MV-4-11 (cell line): ENCODE results near the gene TEKT3.
A peak's percentile ranks its signal among the peaks of the same experiment; 100 is the strongest.

Experiments used
- DNase-seq: peaks from one replicate; lab custom pipeline; 2025; lab: John Stamatoyannopoulos, UW

Gene TEKT3

DNA sequence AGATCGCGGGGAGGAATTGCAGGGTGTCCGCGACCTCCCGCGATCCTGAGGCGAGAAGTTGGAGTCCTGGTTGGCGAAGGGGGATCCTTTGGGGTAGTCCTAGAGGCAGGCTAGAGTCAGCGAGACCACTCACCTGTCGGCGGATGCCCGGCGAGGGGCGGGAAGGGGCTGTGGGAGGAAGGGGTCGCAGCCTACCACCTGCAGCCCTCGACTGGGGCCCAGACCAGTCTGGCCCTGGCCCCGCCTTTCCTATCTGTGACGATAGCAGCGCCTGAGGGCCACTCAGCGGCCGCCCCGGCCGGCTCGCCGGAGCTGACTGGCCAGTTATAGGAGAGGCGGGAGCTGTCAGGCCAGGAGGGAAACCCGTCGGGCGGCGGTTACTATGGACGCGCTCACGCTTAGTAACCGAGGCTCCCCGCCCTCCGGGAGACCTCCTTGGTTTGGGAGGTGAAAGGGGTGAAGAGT is at the start of gene TEKT3:
Gene TEKT3 (minus strand): TSS at position 213 of the 465 bp plus-strand sequence. CDS start 10,012 bp downstream, outside the sequence.
- DNase-seq, result no peak

GRCh38 chr17:15388356-15389041 is 47.1 kb upstream of the TEKT3 start:
- peak; percentile 20 for DNase-seq

GRCh38 chr17:15386083-15386482 is 44.7 kb upstream of the TEKT3 start:
- no peak for DNase-seq

DNA sequence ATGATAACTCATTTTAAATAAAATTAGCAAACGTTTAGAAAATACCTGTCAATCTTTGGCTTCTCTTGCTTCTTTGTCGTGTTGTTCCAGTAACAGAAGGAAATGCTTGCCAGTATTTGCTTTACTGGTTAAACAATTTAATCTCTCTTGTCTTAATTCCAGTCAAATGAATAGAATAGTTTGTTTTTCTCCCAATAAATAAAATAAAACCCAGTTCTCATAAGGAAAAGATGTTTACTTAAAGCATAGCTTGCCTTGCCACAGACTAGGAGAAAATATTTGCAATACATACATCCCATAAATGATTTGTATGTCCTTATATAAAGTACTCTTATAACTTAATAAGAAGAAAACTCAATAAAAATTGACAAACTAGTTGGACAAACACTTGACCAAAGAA is 43.9 kb upstream of the TEKT3 start:
- DNase-seq, result no peak

- peak; percentile 14 for DNase-seq
Measured at GRCh38 chr17:15384142-15384787, 42.9 kb upstream of the TEKT3 start.

GRCh38 chr17:15382914-15383313 is 41.5 kb upstream of the TEKT3 start:
- DNase-seq, result no peak

- DNase-seq, result no peak
Measured at GRCh38 chr17:15381707-15382106, 40.3 kb upstream of the TEKT3 start.

- no peak for DNase-seq
Measured at GRCh38 chr17:15380446-15380845, 39.0 kb upstream of the TEKT3 start.

DNA sequence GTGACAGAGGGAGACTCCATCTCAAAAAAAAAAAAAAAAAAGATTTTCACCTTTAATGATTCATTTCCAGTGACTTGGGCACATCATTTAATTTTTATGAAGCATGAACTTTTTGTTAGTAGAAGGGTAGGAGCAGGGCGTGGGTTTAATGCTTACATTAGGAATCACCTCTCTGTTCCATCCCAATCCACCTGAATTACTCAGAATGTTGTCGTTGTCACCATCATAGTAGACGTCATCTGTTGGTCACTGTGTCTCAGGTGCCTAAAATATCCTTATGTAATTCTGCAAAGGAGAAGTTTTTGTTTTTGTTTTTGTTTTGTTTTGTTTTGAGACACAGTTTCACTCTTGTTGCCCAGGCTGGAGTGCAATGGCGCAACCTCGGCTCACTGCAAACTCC is 38.3 kb upstream of the TEKT3 start:
- DNase-seq, result no peak

GRCh38 chr17:15378243-15378642 is 36.8 kb upstream of the TEKT3 start:
- DNase-seq, result no peak

DNA sequence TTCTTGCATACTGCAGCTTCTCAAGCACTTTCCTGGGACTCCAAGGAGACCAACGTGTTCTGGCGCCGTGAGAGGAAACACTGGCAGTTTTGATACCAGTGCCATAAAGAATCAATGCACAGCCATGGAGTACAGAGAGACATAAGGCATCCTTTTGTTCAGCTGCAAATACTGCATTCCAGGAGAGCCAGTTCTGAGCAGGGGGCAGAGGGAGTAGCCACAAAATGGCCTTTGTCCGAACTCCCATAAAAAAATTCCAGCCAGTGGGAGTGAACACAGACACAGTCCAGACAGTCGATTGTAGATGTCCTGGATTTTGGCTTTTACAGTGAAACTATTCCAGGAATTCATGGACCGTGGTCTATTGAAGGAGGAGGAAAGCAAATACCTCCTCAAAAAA is 36.2 kb upstream of the TEKT3 start:
- DNase-seq, result no peak

- DNase-seq, result no peak
Measured at GRCh38 chr17:15377200-15377599, 35.8 kb upstream of the TEKT3 start.

DNA sequence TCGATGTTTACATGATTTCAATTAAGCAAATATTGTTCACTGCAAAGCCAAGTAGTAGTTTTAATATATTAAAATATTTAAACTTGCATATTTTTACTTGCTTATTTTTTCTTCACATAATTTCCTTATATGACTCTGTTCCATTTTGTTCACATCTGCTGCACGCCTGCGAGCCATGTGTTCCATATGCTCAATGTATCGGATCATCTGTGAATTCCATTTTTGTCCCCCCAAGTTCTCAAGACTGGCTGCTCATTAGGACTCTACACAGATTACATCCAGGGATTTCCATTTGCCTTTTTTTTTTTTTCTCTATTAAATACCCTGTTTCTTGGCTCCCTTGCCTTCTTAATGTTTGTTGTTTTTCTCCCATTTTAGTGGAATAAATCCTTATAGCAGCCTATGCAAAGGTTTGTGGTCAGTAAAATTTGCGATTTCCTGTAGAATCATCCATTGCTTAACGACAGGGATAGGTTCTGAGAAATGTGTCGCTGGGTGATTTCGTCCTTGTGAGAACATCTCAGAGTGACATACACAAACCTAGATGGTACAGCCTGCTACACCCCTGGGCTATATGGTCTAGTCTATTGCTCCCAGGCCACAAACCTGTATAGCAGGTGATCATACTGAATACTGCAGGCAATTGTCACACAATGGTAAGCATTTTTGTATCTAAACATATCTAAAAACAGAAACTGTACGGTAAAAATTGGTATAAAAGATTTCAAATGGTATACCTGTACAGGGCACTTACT is 30.2 kb upstream of the TEKT3 start:
- no peak for DNase-seq

DNA sequence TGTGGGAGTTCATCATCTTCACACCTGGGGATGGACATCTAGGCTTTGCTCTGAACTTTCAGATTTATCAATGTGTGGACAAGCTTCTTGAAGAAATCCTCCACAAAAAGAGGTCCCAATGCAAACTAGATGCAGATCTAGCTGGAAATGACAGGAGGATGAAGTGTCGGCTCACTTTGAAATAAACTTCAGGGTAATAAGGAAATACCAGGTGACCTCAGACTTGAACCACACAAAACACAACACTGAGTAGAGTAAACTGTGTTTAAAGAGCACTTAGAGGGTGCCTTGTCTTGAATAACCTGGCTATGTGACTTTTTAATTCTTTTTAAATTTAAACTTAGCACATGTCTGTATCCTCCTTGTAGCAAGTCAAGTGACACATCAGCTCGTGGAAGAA is 27.2 kb upstream of the TEKT3 start:
- no peak for DNase-seq

DNA sequence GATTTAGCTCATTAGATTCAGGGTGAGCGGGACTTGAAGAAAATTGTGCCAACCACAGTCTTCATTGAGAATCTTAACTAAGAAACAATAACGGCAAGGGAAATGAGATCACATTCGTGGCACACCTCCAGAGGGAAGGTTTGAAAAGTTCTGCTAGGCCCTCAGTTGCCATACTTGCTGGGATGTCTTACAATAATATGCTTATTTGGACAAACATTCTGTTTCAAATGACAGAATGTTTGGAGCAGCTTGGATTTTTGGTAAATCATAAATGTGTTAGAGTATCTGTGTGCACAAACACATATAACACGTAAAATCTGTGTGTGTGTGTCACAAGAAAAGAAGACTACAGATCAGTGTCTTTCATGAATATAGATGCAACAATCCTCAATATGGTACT is 24.6 kb upstream of the TEKT3 start:
- no peak for DNase-seq

DNA sequence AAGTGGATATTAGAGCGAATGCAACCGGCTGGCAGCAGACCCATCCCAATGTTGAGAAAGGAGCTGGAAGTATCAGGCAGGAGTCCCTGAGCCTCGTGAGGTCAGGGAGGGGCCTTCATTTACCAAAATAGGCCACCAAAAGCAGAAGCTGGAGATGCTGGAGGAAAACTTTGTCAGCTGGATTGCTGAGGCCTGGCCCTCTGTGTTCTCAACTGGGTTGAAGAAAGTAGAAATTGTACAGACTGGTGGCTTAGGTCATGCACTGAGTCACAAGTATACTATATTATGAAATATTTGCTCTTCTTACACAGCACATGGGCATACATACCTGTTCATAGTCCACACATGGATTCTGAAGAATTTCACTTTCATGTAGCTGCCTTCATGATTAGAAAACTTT is 23.2 kb upstream of the TEKT3 start:
- peak; percentile 77 for DNase-seq

GRCh38 chr17:15363702-15364101 is 22.3 kb upstream of the TEKT3 start:
- no peak for DNase-seq

DNA sequence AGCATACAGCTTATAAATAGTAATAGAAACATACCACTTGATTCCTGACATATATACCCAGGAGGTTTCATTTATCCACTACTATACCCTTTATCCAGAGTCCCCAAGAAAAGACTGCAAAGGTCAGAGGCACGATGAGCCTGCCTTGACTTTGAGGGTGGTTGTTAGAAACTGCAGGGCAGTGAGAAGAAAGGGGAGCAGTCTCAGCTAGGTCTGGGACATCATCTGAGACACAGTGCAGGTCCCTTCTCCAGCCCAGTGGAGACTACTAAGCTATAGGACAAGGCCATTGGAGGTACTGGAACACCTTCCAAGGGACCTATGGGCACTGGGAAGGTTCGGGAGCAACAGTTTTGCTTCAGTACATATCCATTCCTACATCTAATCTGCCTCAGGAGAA is 20.2 kb upstream of the TEKT3 start:
- no peak for DNase-seq

DNA sequence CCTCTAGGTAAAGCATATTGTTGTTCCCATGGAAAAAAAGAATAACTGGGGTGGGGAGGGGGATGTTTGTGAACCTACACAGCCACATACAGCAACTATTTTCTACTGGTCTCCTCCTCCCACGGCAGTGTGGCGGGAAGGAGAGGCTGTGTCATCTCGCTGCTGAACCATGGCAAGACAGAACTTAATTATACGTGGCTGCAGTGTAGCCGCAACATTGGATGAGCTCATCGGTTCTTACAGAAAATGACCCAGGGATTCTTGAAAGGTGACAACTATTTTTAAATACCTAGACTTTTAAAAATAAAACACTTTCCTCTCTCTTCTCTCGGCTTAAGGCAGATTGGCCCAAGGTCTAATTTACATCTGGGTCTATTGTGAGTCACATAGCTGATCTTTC is 19.8 kb upstream of the TEKT3 start:
- no peak for DNase-seq

DNA sequence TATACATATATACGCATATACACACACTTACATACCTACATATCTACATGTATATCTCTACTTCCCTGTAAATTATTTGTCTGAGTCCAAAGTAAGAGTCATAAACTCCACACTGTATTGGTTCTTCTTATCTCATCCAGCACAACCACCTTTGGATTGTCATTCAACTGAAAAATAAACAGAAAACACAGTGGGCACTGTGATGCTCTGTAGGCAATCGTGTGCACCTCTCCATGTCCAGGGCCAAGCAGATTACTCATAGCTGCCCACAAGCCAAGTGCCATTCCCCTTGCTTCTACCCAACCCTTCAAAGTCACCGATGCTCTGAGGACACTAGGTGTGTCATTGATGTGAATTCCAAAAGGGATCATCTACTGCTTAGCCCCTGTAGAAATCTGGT is 12.9 kb upstream of the TEKT3 start:
- DNase-seq, result no peak

GRCh38 chr17:15351925-15352324 is 10.5 kb upstream of the TEKT3 start:
- peak; percentile 28 for DNase-seq

GRCh38 chr17:15351478-15351840 is 10.1 kb upstream of the TEKT3 start:
- DNase-seq, result no peak
